Left renal pelvis (tissue), 4 donors: Measurements from ENCODE around the gene PSG7. TPM values are rescaled to one million over a fixed set of nuclear protein-coding genes. Genes with fewer than 3 reads are reported as not detected.
"Not testable (repeated sequence)": the region's sequence is repeated elsewhere in the genome, so short reads cannot be mapped to it uniquely, and the experiment has no call there.

Experiments used
- DNase-seq, 4 donors: peaks; one replicate each; pipeline ENCODE4 v3.0.0-alpha.2; 2013; ENCODE audit warnings: low read depth in 4 of 4, low spot score in 3 of 4
- polyA plus RNA-seq, 4 donors: library from polyadenylated mRNA; unstranded; fragments of 120-200 nt; gene quantifications; one replicate each; pipeline ENCODE4 v1.2.1, GENCODE V29; 2013; ENCODE audit not compliant: insufficient read length in 4 of 4

The PSG7 gene
- polyA plus RNA-seq, result not detected

DNA sequence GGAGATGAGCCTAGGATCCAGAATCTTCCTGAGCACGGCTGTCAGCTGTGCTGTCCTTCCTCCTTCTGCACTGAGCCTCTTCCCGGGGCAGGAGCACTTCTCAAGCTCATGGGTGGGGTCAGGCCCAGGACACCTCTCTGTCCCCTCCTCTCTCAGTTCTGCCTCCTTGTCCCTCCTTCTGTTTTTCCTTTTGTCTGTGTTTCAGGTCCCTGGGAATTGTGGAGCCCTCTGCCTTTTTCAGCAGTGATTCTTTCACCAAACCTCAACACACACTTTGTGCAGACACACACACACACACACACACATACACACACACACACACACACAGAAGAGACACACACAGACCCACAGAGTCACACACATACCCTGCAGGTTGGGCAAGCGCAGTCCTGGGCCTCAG lies at the start of gene PSG7:
TSS of gene PSG7 (minus strand) at position 101 of the 400 bp plus-strand sequence. CDS start 131 bp downstream, outside the sequence.
- not testable (repeated sequence) for DNase-seq

DNA sequence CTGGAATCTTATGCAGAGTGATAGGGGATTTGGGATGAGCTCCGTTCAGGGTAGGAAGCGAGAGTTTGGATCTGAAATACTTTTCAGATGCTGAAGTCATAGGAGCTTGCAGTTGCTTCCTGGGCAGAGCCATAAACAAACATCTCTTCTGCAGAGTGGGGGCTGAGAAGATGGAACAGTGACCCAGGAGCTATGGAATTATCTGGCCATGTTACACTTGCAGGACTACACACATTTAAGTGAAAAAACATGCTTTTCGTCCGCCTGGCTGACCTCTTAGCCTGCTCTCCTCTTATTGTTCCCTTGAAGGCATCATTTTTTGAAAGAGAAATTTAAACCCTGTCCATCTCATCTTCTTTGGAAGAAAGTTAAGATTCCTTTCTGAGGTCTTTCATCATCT lies 48.6 kb upstream of the PSG7 start:
- no peak for DNase-seq

DNA sequence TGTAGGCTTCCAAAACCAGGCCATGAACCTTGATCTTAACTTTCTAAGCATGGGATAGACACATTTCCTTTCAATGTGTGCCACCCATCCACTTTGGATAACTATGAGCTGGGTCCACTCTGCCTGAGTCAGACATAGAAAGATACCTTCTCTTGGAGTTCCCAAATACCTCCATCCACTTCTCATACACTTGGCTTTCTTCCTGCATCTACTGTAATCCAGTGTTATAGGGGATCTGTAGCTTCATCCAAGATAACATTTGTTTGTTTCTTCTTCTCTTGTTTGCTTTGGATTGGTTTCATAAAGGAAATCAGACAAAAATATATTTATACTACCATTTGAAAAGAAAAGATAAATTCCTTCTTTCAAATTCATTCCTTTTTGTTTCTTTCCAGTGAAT lies 45.1 kb upstream of the PSG7 start:
- DNase-seq, result not testable (repeated sequence)

DNA sequence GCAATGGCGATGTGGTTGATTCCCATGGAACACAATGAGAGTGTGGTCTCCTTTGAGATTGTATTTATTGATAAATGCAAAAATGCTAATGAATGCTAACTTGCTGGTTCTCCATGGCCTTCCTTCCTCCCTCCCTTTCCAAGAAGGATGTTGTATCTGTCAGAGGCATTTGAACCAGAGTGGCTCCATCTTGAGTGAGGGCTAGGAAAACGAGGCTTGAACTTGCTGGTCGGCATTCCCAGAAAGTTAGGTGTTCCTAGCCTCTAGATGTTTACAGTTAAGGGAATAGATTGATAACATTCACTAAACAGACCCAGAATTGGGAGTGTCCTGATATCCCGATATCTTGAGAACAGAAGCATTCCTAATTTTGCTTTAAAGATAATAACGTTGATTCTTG lies 34.4 kb upstream of the PSG7 start:
- not testable (repeated sequence) for DNase-seq

DNA sequence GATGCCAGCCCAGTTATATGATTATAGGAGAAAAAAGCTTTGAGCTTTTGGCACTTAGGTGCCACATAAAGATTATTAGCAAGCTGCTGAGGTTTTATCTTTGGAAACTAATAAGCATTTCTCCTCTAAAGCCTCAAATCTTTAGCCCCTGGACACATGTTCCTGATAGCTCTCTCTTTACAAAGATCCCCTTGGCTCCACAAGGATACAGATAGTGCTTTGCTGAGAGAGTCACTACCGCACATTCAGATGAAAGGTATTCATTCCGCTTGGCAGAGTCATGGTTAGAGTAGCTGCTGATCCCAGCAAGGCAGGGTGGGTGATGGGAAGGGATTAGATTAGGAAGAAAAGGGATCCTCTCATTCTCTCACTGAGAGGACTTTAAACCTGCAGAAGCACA lies 28.2 kb upstream of the PSG7 start:
- DNase-seq, result no peak

DNA sequence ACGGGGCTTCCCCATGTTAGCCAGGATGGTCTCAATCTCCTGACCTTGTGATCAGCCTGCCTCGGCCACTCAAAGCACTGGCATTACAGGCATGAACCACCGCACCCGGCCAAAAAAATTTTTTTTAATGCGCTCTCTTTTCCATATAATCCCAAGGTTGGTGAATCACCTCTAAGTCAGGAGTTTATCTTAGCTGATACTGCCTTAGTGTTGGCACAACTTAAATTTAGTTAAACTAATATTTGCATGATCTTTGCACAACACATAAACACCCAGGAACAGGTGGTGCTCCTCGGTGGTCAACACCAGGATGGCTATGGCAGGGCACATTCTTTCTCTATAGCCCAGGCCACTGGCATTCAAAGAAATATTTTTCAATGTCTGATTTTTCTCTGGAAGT lies 24.1 kb upstream of the PSG7 start:
- DNase-seq, result no peak

DNA sequence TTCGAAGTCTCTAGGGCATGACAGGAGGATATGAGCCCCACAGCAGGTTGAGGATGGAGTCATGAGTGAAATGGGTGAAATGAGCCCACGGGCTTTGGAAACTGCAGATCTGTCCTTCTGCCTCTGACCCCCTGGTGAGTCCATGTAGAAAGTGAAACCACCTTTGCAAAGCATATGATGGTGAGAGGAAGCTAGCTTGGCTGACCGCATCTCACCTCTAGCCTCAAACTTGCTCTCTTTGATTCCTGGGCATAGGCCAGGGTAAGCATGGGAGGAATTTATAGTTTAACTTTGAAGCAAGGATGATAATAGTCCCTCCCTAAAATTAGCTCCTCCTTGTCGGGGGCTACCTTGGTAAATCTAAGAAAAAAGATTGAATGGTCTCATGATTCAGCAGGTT lies 15.1 kb upstream of the PSG7 start:
- DNase-seq, result not testable (repeated sequence)

DNA sequence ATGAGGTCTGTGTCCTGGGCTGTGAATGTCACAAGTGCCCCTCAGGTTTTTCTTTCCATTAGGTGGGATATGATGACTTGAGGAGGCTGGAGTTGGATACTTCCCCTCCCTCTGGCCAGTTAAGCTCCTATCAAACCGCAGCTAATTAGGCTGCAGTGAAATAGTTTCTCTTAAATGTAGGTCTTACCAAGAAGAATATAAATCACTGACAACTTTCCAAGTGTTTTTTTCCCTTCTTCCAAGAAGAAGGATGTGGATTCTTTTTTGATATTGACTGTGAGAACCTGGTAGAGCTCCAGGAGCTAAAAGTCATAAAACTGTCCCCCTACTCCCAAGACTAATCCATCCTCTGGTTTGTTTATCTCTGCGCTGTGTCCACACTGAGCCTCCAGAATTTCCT lies 14.5 kb upstream of the PSG7 start:
- peak in 3 of 4 donors; percentile 2 to 9 (median 3) for DNase-seq

DNA sequence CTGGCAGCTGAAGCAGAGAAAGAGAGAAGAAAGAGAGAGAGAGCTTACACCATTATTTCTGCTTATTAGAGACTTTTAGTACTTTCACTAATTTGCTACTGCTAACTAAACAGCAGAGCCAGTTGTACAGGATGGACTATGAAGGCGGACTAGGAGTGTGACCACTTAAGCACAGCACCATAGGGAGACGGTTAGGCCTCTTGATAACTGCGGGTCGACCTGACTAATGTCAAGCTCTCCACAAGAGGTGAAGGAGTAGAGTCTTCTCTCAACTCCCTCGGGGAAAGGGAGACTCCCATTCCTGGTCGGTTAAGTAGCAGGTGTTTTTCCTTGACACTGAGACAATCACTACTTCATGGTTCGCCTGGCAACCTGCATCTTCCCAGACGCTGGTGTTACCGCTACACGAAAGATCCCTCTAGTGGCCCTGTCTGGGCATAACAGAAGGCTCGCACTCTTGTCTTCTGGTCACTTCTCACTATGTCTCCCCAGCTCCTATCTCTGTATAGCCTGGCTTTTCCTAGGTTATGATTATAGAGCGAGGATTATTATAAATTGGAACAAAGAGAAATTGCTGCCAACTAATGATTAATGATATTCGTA lies 5.3 kb upstream of the PSG7 start:
- DNase-seq, result no peak

DNA sequence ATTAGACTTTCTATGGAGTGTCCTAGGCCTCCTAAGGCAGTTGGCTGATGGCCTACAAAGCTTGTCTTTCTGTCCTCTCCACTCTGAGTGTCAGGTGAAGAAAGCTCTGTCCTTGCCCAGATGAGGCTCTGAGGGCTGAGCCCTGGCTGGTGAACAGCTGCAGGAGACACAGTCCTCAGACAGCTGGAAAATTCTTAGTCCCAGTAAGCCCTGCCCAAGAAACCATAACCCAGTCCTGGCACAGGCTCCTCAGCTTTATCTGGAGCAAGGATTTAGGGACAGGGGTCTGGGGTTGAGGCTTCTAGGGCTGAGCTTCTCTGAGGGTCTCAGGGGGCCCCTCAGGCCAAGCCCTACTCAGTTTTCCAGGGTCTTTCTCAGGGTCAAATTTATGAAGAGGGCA lies 2.3 kb downstream of the PSG7 start:
- not testable (repeated sequence) for DNase-seq

DNA sequence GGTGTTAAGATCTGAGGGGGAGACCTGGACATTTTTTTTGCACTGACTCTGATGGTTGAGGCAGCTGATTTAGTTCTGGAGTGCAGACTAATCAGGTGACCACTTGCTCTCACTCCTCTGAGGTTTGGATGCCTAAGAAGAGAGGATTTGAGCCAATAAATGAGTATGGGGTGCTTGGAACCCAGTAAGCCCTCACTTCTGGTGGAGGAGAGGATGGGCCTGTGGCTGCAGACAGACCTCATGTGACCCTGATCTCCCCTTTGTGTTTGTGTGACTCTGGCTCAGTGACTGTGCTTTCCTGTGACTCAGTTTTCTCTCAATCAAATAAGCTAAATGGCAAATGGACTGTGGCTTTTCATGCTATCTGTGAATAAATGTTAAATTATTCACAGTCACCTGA lies 2.8 kb downstream of the PSG7 start:
- not testable (repeated sequence) for DNase-seq

DNA sequence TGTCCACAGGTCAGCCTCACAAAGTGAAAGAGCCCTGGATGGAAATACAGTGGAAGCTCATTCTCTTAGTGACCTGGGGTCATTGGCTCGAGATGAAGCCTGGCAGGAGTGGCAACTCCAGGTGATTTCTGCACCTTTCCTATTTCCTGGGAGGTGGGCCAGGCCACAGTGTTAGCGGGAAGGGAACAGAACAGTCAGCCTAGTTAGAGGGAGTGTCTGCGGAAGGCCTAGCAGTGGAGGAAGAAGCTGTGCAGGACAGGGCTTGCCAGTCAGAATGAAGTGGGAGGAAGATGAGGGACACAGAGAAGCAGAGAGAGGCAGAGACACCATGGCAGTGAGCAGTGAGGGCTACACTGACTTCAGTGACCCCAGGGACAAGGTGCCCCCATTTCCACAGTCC lies 3.6 kb downstream of the PSG7 start:
- not testable (repeated sequence) for DNase-seq

DNA sequence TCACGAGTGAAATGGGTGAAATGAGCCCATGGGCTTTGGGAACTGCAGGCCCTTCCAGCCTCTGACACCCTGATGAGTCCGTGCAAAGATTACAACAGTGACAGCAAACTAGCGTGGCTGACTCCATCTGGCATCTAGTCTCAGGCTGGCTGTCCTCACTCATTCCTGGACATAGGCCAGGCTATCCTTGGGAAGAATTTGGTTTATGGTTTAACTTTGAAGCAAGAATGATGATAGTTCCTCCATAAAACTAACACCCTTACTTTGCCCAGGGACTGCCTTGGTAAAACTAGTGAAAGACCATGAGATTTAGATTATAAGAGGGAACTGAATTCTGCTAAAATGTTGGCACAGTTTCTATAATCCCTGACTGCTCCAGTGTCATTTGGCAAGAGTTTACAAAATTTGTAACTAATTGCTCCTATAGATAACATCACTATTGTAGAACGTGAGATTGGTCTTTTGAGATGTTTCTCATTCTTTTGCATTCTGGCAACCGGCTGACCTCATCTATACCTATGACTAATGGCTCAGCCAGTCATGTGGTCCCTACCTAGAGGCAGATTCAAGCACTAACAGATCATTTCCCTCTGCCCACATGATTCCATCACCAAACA lies 4.4 kb downstream of the PSG7 start:
- DNase-seq, result not testable (repeated sequence)

DNA sequence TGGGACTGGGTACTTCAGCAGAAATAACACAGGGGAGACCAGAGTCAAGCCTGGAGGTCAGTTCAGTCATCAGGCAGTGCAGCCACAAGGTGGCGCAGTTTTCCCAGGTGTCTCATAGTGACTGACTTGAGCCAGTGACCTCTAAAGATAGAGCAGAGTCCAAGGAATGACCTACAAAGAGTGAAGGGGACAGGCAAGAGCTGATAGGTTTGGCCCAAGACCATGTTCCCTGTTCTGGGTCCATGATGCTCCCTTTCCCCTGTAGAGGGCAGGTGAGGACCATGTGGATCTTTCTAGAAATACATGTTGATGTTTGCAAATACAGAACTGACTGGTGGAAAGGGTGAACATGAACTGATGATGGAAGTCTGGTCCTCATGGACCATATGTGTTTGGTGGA lies 6.8 kb downstream of the PSG7 start:
- not testable (repeated sequence) for DNase-seq

DNA sequence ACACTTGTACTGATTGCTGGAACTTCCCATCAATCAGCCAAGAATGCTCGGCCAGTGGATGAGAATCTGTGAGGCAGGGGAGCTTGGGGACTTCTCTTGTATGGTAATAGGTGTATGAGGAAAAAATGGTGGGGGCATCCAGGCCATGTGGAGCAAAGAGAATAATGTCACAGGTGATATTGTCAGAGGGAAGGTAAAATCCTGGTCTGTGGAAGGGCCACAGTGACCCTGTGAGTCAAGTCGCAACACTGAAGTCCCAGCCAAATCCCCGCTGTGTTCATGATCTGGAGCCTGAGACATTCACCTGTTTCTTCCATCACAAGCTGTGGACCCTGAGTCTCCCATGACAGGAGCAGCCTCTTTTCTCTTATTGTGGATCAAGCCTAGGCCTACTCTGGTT lies 8.1 kb downstream of the PSG7 start:
- no peak for DNase-seq

DNA sequence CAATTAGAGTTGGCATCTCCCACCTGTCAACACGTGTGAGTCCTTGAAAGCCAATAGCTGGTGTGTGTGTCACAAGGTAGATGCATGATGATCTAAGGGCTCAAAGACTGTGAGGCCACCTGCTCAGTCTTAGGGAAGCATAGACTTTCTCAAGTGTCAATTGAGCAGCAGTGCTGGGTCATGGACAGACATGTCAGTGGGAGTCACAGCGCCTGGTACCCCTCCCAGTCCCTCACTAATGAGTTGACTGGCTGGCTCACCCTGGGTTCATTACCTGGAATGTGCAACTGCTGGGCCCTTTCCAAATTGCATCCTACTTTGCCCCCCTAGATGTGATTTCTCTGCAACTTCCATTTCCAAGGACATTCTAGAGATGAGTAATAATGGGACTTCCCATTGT lies 10.2 kb downstream of the PSG7 start:
- DNase-seq, result no peak

DNA sequence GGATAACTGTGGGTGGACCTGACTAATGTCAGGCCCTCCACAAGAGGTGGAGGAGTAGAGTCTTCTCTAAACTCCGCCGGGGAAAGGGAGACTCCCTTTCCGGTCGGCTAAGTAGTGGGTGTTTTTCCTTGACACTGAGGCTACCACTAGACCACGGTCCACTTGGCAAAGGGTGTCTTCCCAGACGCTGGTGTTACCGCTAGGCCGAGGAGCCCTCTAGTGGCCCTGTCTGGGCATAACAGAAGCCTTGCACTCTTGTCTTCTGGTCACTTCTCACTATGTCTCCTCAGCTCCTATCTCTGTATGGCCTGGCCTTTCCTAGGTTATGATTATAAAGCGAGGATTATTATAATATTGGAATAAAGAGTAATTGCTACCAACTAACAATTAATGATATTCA lies 13.9 kb downstream of the PSG7 start:
- not testable (repeated sequence) for DNase-seq

DNA sequence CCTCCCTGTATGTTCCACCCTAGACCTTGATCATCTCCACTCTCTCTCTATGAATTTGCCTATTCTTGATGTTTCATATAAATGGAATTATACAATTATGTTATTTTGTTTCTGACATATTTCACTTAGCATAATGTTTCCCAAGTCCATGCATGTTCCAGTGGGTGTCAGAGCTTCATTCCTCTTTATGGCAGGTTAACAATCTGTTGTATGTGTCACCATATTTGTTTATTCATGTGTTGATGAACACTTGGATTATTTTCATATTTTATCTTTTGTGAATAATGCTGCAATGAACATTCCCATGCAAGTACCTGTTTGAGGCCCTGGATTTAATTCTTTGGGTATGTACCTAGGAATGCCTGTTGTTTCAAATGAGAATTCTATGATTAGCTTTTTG lies 16.0 kb downstream of the PSG7 start:
- DNase-seq, result not testable (repeated sequence)

DNA sequence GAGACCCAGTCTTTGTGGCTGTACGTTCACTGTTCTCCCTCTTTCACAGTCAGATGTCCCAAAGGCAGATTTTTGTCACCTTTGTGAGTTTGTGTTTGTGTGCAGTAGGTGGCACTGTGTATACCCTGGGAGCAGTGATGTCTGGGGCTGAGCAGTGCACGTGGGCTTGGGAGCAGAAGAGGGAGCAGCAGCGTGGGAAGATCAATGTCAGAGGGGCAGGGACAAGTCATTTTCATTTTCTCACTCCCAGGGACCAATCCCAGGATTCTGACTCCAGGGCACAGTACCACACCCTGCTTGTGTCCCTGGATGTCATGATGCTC lies 17.3 kb downstream of the PSG7 start:
- DNase-seq, result no peak

DNA sequence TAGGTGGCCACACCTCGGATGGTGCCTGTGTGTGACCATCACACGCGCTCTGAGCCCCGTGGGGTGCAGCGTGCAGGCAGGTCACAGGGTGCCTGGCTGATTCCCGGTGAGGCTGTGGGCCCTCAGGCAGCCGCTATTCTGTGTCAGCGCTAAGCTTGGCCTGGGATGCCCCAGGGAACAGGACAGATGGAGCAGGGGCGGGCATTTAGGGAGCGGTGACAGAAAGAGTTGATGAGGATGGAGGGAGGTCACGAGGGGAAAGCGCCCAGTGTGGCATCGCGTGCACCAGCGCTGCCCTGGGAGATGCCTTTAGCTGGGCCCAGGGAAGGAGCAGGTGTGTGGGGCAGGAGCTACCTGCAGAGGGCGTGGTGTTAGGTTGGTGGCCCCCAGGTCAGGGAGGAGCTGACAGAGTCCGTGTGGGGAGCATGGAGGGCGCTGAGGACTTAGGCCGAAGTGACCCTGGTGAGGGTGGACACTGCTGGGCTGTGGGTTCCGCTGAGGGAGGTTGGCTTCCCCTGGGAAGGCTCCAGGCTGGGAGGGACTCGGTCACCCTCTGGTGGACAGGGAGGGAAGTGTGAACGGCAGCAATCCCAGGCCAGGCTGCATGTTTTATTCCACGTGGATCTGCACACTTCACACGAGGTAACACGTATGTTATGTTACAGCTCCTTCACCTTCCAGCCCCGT lies 17.8 kb downstream of the PSG7 start:
- not testable (repeated sequence) for DNase-seq

DNA sequence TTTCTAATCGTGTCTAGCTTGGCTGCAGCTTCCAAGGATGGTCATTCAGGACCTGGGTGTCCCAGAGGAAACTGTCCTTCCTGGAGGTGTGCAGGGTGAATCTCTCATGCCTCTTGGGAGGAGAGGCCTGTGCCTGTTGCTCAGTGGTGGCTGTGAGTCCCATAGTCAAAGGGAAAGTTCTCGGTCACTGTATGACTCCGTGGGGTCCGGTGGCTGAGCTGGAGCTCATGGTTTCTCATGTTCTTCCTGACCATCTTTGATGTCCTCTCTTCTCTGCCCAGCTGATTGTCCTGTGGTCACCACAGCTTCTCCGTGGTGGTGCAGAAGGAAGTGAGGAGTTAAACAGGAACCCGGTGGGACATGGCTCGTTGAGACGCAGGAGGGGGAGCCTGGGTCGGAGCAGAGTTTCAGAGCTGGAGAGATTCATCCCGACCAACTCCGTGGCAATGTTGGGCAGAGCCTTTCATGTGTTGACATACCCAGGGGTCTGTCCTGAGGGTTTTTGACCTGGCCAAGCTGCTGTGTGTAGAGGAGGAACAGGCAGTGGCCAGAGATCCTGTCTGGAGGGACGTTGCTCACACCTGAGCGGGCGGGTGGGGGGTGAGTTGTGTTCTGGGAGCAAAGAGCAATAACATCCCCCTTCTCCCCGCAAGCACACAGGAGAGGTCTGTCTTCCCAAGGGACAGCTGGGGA lies 18.5 kb downstream of the PSG7 start:
- DNase-seq, result not testable (repeated sequence)

DNA sequence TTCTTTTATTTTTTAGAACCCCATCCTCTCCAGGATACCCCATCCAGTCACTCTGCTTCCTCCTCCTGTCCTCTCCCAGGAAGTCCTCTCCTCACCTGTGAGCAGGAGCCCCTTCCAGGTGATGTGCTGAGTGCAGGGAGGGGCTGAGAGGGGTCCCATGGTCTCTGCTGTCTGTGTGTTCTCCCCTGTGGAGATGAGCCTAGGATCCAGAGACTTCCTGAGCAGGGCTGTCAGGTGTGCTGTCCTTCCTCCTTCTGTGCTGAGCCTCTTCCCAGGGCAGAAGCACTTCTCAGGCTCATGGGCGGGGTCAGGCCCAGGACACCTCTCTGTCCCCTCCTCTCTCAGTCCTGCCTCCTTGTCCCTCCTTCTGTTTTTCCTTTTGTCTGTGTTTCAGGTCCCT lies 19.4 kb downstream of the PSG7 start, which contains the start of gene PSG6:
TSS of gene PSG6 (minus strand) at position 261 of the 400 bp plus-strand sequence. CDS start at position 159, 102 bp downstream.
- not testable (repeated sequence) for DNase-seq
